Chondrocyte (in vitro differentiated cells): ENCODE measurements around the gene RUFY1. TPM values are rescaled to one million over a fixed set of nuclear protein-coding genes. Genes with fewer than 3 reads are reported as not detected.

Experiments
- DNase-seq: peaks from one replicate; pipeline ENCODE4 v3.0.0; 2021; ENCODE audit warnings: mixed read lengths, low spot score
- H3K27ac Mint-ChIP-seq: one replicate; pipeline ENCODE4 v1.8.0; 2021; ENCODE audit warnings: mild to moderate bottlenecking, moderate library complexity, mixed read lengths; ENCODE audit not compliant: unreplicated experiment
- H3K27me3 Mint-ChIP-seq: 2 replicates; pipeline ENCODE4 v1.8.0; 2021; ENCODE audit warnings: low read depth, mixed read lengths
- H3K36me3 Mint-ChIP-seq: 2 replicates; pipeline ENCODE4 v1.8.0; 2021; ENCODE audit warnings: low read depth, mixed read lengths
- H3K4me1 Mint-ChIP-seq: 2 replicates; pipeline ENCODE4 v1.8.0; 2021; ENCODE audit warnings: low read depth, mild to moderate bottlenecking, mixed read lengths
- H3K4me3 Mint-ChIP-seq: one replicate; pipeline ENCODE4 v1.8.0; 2021; ENCODE audit warnings: mild to moderate bottlenecking, moderate library complexity, mixed read lengths; ENCODE audit not compliant: unreplicated experiment
- H3K9me3 Mint-ChIP-seq: 2 replicates; pipeline ENCODE4 v1.8.0; 2021; ENCODE audit warnings: low read depth, mixed read lengths
- total RNA-seq: library from RNA; stranded (reverse); gene quantifications from 3 replicates; pipeline ENCODE4 v1.2.1, GENCODE V29; 2021
- TF ChIP-seq, protein P1 (sequence below): fragments of 200-600 bp; sonication (generic); IDR thresholded peaks from 2 replicates; pipeline ENCODE4 v1.5.0; 2021; ENCODE audit warnings: antibody characterized with exemption, mild to moderate bottlenecking, moderate library complexity

The RUFY1 gene
- total RNA-seq, 1 donor from 2014 or later, result 36.9 TPM

DNA sequence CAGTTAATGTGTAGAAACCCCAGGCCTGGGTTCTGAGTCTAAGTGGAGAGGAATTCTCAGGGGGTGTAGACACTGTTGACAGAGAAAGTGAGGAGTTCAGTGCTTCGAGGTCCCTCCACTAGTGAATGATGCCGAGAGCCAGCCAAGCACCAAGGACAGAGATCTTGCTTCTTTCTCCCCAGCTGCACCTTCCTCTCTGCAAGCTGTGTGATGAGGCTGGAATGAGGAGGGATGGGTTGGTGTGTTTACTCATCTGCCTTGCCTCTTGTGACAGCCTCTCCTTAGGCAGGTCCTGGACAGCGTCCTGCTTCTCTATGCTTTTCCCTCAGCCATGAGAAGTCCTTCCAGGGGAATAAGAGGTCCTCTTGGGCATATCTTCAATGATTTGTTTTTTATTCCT is 37.8 kb downstream of the RUFY1 start:
- Mint-ChIP-seq H3K27ac (peak overlapping the region; percentile 24), H3K27me3 (no peaks in the 10 kb centered on the region), H3K36me3 (peaks cover 33% of the 10 kb centered on the region), H3K4me1 (peaks cover 18% of the 10 kb centered on the region), H3K4me3 (no peak overlapping the region), H3K9me3 (no peaks in the 10 kb centered on the region)
- no peak for DNase-seq
- TF ChIP-seq, protein P1, sequence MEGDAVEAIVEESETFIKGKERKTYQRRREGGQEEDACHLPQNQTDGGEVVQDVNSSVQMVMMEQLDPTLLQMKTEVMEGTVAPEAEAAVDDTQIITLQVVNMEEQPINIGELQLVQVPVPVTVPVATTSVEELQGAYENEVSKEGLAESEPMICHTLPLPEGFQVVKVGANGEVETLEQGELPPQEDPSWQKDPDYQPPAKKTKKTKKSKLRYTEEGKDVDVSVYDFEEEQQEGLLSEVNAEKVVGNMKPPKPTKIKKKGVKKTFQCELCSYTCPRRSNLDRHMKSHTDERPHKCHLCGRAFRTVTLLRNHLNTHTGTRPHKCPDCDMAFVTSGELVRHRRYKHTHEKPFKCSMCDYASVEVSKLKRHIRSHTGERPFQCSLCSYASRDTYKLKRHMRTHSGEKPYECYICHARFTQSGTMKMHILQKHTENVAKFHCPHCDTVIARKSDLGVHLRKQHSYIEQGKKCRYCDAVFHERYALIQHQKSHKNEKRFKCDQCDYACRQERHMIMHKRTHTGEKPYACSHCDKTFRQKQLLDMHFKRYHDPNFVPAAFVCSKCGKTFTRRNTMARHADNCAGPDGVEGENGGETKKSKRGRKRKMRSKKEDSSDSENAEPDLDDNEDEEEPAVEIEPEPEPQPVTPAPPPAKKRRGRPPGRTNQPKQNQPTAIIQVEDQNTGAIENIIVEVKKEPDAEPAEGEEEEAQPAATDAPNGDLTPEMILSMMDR, result no peak

DNA sequence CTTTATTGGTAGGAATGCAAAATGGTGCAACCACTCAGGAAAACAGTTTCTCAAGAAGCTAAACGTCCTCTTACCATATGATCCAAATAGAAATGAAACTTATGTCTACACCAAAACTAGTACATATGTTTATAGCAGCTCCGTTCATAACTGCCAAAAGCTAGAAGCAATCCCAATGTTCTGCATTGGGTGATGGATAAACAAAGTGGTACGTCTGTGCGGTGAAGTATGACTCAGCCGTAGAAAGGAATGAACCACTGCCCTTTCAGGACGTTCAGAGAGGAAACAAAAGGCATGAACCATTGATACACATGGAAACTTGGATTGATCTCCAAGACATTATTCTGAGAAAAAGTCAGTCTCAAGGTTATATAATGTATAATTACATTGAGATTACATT is 45.6 kb downstream of the RUFY1 start:
- TF ChIP-seq, protein P1, result no peak
- H3K36me3 Mint-ChIP-seq, result peaks cover 47% of the 10 kb centered on the region
- no peaks in the 10 kb centered on the region for H3K27me3 Mint-ChIP-seq
- no peak overlapping the region for H3K27ac Mint-ChIP-seq
- H3K4me1 Mint-ChIP-seq, result no peaks in the 10 kb centered on the region
- no peaks in the 10 kb centered on the region for H3K9me3 Mint-ChIP-seq
- no peak overlapping the region for H3K4me3 Mint-ChIP-seq
- no peak for DNase-seq

DNA sequence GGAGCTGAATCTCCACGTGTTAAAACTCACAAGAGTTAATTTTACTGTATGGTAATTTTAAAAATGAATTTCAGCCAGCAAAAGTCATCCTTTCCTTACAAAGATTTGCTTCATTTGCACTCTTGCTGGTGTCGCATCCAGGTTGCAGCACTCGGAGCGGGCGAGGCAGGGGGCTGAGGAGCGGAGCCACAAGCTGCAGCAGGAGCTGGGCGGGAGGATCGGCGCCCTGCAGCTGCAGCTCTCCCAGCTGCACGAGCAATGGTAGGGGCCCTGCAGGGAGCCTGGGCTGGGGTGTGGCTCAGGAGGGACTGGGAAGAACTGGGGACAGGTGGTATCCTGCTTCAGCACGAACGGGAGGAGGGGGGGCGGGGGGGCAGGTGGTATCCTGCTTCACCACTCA is 46.1 kb downstream of the RUFY1 start:
- peaks cover 45% of the 10 kb centered on the region for H3K36me3 Mint-ChIP-seq
- no peaks in the 10 kb centered on the region for H3K9me3 Mint-ChIP-seq
- no peaks in the 10 kb centered on the region for H3K4me1 Mint-ChIP-seq
- no peak overlapping the region for H3K27ac Mint-ChIP-seq
- no peak overlapping the region for H3K4me3 Mint-ChIP-seq
- TF ChIP-seq, protein P1, result no peak
- DNase-seq, result no peak
- no peaks in the 10 kb centered on the region for H3K27me3 Mint-ChIP-seq

DNA sequence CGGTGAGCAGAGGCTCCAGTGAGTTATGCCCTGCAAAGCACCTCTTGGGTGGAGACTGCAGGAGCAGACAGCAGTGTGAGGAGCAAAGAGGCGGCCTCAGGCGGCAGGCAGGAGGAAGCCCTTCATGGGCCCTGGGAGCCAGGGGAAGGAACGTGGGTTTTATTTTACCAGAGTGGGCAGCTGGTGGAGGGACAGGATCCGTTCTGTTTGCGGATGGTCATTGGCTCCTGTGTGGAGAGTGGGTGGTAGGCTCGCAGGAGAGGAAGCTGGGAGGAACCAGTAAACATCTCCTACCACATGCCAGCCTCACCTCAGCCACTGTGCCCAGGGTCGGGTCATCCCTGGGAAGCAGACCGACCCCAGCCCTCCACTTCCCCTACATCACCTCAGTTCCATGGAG is 48.7 kb downstream of the RUFY1 start:
- H3K4me1 Mint-ChIP-seq, result no peaks in the 10 kb centered on the region
- peaks cover 32% of the 10 kb centered on the region for H3K36me3 Mint-ChIP-seq
- H3K9me3 Mint-ChIP-seq, result no peaks in the 10 kb centered on the region
- H3K4me3 Mint-ChIP-seq, result no peak overlapping the region
- no peaks in the 10 kb centered on the region for H3K27me3 Mint-ChIP-seq
- DNase-seq, result no peak
- H3K27ac Mint-ChIP-seq, result no peak overlapping the region
- TF ChIP-seq, protein P1, result no peak

DNA sequence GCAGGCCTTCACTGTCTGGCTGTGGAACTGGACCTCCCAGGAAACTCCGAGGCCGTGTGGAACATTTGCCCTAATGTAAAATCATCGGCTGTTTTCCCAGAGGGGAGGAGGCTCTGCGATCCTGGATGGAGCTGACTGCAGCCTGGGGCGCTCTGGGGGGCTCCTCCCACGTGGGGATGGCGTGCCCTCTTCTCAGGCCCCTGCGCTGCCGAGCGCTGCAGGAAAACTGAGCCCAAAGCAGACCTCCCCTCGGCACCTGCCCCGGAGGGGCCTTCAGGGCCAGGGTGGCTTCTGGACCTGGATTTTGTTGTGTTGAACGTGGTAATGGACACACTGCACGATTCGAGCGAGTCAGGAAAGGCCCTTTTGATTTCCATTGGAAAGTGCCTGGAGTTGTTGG is 49.2 kb downstream of the RUFY1 start:
- no peak overlapping the region for H3K4me3 Mint-ChIP-seq
- peak overlapping the region; percentile 61 for H3K27ac Mint-ChIP-seq
- TF ChIP-seq, protein P1, result no peak
- no peaks in the 10 kb centered on the region for H3K27me3 Mint-ChIP-seq
- DNase-seq, result no peak
- H3K9me3 Mint-ChIP-seq, result no peaks in the 10 kb centered on the region
- peaks cover 32% of the 10 kb centered on the region for H3K36me3 Mint-ChIP-seq
- H3K4me1 Mint-ChIP-seq, result no peaks in the 10 kb centered on the region
